GM19035 (cell line): Measurements from ENCODE around the gene GJC2.
"Not testable (repeated sequence)": the region's sequence is repeated elsewhere in the genome, so short reads cannot be mapped to it uniquely, and the experiment has no call there.

Experiments used
- ATAC-seq: cut with Tn5 transposase; IDR thresholded peaks from one replicate; pipeline ENCODE4 v1.9.1; 2021; ENCODE audit not compliant: unreplicated experiment

Gene GJC2

DNA sequence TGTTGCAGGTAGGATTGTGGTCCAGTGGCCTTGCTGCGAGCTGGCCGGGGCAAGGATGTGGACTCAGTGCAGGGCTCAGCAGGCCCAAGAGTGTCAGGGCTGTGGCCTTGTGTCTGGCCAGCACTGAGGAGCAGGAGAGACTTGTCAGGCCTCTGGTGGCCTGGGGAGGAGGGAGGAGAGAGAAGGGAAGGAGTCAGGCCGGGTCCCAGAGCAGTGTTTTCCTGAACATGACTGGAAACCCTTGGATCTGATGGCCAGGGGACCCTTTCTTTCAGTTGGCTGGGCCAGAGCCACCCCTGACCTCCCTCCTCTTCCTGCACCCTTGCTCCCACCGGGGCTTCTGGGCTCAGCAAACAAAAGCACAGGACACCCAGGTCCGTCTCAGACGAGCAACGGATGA is 20.9 kb downstream of the GJC2 start:
- no peak for ATAC-seq

DNA sequence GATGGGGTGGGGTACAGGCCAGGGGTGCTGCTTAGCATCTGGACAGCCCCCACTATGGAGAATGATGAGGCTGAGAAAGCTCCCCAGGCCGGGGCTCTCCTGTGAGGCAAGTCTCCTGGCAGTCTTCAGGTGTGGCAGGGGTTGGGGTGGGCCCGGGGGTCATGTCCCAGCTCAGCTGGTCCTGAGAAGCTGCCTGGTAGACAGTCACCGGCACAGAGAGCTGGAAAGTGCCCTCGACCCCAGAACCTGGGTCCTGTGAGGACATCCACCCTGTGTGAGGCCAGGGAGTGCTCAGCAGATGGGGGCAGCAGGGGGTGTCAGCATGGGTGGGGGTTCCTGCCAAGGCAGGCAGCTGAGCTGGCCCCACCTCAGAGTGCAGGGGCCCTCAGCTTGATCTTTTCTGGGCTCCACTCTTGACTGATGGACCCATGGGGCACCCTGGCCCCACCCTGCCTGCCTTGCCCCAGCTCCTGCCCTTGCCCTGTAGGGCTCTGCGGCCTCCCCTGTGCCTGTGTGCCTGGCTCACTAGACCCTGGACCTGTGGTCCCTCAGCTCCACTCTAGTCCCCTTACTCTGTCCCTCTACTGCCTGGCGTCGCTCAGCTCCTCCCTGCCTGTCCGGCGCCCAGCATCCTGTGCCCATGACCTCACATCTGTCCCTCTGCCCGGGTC is 21.6 kb downstream of the GJC2 start:
- no peak for ATAC-seq

DNA sequence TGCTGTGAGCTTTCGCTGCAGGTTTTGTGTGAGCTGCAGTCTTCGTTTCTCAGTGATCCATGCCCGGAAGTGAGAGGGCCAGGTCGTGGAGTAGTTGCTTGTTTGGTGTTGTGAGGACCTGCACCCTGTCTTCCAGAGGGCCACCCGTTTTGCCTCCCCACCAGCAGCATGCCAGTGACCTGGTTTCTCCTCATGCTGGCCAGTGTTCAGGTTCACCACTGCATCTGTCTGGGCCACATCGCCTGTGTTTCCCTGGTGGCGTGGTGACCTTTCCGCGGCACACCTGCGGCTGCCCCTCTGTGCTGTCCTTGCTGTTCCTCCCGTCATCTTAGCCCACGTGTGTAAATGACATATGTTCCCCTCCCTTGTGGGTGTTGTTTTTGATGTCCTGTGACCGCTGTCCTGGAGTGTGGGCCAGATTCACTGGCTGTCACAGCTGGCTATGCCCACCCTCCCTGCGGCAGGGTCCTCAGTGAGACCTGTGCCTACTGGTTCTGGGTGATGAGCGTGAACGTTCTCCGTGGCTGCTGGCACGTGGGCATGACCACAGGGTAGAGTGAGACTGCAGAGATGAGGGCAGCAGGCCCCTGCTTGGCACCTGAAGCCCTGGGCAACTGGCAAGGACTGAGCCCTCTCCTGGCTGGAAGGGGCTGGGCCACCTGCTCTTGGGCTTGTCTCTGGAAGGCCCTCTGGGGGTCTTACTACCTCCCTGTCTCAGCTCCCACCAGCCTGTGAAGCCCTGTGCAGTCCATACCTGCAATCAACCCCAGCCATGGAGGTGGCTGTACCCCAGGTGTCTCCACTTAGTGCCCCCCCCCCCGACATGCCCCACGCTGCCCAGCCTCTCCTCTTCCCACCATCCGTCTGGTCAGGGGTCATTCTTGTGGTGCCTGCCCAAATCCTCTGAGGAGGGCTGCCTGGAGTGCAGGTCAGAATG is 23.1 kb downstream of the GJC2 start:
- ATAC-seq = no peak

DNA sequence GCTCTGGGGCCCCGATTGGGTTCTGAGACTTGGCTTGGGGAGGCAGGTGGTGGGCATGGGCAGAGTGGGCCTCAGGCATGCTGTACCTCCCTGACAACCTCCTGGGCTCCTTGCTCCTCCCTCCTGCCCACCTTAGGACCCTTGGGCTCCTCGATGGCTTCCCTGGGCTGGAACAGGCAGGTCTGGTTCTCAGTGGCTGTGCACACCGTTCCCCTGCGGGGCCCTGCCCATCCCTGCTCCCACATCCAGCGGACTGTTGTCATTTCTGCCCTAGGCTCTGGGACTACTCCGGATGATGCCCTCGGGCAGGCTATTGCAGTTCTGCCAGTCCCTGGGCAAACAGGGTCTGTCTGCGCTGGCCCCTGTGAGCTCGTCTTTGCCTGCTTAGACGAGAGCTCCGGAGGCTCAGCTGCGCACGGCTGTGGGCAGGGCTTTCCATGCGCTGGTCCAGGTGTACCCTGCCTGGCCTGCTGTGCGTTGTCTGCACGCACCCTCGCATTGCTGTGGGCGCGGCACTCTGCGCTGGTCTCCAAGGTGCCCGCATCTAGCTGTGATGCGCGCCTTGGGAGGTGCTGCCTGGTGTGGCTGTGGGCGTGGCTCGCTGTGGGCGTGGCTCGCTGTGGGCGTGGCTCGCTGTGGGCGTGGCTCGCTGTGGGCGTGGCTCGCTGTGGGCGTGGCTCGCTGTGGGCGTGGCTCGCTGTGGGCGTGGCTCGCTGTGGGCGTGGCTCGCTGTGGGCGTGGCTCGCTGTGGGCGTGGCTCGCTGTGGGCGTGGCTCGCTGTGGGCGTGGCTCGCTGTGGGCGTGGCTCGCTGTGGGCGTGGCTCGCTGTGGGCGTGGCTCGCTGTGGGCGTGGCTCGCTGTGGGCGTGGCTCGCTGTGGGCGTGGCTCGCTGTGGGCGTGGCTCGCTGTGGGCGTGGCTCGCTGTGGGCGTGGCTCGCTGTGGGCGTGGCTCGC is 24.1 kb downstream of the GJC2 start:
- not testable (repeated sequence) for ATAC-seq

DNA sequence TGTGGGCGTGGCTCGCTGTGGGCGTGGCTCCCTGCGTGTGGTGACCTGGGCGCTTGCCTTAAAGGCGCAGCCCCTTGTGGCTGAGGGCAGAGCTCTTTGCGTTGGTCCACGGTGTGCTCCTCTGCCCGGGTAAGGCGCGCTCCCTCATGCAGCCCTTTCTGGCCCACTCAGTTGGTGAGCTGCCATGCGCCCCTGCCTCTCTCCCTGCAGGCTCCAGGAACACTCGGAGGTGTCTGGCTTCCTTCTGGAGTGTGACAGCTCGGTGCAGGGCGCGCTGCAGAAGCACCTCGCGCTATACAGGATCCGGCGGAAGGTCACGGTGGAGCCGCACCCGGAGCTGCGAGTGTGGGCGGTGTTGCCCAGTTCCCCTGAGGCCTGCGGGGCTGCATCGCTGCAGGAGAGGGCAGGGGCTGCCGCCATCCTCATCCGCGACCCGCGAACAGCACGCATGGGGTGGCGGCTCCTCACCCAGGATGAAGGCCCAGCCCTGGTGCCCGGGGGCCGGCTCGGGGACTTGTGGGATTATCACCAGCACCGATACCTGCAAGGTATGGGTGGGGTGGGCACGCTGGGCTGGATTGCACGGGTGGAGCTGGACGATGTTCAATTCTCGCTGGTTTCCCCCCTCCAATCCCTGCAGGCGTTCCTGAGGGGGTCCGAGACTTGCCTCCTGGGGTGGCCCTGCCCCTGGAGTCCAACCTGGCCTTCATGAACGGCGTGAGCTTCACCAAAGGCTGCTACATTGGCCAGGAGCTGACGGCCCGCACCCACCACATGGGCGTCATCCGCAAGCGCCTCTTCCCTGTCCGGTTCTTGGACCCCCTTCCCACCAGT is 25.0 kb downstream of the GJC2 start:
- ATAC-seq = no peak

DNA sequence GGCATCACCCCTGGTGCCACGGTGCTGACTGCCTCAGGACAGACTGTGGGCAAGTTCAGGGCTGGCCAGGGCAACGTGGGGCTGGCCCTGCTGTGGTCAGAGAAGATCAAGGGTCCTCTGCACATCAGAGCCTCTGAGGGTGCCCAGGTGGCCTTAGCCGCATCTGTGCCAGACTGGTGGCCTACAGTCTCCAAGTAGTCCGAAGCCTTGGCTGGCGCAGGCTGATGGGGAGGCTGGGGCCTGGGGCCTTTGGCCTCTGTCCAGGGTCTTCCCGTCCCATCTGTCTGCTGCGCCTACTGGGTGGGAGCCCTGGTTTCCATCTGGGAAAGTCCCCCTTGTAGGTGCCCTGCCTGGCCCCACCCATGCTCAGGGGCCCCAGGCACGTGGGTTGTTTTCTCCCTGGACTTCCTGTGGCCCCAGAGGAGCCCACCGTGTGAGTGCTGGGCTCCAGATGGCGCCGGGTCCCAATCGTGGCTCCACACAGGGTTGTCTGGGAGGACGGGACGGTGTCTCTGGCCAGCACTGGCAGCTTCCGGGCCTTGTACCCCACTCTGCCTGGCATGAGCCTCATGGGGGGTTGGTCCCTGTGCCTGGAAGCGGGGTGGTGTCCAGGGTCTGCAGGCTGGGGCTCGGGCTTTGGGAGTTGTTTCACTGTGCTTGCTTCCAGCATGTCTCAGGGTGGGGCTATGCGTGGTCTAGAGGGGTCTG is 25.7 kb downstream of the GJC2 start:
- no peak for ATAC-seq

DNA sequence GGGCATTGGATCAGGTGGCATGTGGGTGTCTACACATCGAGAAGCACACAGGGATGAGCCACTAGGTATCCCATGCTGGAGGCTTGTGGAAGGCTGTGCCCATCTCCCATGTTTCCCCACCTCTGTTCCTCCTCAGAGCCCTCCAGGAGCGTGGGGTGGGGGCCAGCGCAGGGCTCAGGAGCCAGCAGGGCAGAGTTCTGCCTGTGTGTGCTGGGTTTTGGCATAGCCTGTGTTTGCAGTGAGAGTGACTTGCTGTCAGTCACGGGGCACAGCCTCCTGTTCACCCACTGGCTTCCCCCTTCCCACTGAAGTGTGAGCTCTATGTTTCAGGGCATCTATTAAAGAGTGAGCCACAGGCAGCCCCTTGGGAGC is 26.3 kb downstream of the GJC2 start:
- ATAC-seq = no peak

DNA sequence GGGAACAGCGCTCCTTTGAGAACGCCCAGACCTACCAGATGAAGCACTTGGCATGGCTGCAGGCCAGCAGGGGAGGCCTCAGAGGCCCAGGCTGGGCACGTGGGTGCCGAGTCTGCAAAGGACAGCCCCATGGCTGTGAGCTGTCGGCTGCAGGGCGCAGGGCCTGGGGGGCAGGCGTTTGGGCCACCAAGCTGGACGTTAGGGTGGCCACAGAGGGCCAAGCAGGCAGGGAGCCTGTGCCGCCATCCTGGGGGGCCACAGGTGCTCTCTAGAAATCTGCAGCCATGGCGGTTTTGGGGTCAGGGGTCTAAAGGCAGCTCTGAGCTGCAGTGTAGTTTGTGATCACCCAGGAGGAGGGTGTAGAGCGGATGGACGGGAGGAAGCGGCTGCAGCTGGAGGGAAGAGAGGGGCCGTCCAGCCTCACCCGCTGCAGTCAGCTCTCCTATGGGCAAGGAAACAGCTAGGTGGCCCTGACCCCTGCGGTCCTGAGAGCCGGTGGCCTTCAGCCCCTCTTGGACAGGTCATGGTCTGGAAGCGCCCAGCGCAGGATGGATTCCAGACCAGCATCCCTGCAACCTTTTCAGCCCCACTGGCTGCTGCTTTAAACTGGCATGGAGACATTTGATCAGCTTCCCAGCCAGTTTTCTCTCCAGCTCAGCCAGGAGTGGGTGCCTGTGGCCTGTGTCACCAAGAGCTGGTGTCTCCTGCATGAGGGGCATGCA is 26.9 kb downstream of the GJC2 start:
- ATAC-seq = no peak

DNA sequence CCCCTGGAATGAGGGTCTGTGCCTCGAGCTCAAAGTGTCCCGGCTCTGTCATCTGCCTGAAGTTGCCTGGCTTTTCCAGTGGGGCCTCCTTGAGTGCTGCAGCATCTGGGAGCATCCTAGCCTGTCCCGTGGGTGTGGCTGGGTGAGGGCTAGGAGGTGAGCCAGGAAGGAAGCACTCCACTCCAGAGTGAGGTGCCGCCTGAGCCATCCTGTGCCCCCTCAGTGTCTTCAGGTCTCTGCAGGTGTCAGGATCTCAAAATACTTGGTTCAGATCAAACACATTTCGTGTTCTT is 27.4 kb downstream of the GJC2 start:
- ATAC-seq = no peak

DNA sequence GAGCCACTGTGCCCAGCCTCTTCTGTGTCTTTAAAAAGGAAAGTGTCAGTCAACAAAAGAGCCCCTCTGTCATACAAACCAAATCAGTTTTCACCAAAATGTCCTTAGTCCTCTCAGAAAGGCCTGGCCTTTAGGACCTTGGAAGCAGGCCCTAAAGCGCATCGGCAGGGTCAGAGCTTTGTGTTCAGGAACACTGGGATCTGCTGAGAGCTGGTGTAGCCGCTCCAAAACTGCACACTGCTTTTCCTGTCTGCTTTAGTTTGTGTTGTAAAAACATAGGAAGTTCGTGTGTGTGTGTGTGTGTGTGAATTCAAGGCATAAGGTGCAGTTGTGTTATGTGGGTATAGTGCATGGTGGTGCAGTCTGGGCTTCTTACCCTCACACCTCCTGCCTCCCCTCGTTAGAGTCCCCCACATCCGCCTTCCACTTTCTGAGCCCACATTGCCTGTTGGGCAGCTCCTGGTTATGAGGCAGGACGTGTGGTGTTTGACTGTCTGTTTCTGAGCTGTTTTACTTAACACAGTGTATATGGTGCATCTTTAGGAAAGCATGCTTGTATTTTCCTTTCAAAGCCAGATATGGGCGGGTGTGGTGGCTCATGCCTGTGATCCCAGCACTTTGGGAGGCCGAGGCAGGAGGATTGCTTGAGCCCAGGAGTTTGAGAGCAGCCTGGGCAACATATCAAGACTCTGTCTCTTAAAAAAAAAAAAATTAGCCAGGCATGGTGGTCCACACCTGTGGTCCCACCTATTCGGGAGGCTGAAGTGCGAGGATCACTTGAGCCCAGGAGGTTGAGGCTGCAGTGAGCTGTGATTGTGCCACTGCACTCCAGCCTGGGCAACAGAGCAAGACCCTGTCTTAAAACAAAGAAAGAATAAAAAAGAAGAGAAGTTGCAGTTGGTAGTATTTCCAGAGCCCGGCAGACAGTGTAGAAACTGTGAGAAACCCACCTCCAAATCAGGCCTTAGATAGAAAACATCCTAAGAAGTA is 28.3 kb downstream of the GJC2 start:
- no peak for ATAC-seq

DNA sequence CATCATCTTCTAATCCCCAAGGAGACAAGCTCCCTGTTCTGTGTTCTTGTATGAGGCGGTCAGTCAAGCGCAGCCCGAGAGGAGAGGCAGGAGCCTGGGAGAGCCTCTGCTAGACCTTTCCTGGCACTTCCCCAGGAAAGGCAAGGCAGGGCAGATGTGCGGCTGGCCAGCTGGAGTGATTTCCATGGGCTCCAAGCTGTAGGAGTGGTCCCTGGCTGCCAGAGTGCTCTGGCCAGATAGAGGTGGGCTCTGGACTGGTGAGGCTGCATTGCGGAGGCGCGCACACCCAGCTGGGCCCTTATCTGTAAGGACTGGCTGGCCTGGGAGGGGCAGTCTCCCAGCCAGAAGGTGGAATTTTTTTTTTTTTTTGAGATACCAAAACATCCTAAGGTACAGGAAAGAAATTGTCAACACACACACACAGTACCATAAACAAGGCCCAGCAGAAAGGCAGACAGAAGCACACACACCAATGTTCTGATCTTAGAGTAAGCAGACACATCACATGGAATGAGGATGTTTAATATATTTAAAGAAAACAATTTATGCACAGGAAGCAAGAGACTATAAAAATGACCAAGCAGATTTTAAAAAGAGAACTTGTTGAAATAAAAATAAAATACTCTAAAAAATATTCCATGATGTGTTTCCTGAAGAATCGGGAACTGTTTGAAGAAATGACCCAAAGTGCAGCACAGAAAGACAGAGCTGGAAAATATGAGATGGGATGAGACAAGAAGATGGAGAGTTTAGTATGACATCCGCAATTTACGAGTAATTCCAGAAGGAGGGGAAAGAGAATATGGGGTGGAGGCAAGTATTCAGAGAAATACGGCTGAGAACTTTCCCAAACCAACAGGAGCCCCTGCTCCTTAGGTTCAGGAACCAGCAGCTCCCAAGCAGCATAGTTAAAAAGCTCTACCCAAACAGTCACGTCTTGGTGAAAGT is 29.3 kb downstream of the GJC2 start:
- ATAC-seq = no peak

DNA sequence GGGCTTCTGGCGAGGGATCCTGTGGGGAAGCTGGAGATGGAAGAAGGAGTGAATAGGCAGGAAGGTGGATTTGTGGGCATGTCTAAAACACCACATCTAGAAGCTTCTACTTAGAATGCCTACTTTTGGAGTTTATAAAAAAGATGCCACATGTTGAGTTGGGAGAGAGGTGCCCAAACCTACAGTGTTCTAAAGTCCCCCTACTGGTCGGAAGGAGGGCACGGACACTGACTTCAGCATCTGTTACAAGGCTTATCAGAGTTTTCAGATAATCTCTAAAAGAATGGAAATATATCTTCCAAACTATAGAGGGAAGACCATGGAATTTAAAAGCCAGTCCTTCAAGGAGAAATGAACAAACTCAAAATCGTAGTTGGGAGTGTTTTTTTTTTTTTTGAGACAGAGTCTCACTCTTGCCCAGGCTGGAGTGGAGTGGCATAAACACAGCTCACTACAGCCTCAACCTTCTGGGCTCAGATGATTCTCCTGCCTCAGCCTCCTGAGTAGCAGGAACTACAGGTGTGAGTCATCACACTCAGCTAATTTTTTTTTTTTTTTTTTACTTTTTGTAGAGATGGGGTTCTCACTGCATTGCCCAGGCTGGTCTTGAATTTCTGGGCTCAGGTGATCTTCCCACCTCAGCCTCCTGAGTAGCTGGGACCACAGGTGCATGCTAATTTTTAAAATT is 30.7 kb downstream of the GJC2 start:
- no peak for ATAC-seq

DNA sequence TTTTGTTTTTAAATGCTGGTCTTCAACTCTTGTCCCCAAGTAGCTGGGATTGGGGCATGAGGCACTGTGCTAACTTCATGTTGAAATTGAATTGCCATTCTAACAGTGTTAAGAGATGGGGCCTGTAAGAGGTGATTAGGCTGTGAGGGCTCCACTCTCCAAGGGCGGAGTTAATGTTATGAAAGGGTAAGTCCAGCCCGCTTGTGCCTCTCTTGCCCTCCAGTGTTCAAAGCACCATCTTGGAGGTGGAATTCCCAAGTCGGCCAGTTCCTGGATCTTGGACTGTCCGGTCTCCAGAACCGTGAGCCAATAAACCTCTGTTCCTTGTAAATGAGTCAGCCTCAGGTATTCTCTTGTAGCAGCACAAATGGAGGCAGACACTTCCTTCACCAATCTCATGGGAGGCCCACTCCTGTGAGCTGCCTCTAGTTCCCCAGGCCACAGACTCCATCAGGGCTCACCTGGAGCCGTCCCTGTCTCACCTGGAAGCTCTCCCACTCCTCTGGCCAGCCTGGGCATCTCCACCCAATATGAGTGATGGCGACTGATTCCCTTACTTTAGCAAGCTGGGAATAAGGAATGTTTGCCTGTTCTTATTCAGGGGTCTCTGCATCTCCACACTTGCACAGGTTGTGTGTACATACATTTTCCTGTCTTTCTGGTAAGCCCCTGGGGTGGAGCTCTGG is 31.4 kb downstream of the GJC2 start:
- ATAC-seq = no peak

DNA sequence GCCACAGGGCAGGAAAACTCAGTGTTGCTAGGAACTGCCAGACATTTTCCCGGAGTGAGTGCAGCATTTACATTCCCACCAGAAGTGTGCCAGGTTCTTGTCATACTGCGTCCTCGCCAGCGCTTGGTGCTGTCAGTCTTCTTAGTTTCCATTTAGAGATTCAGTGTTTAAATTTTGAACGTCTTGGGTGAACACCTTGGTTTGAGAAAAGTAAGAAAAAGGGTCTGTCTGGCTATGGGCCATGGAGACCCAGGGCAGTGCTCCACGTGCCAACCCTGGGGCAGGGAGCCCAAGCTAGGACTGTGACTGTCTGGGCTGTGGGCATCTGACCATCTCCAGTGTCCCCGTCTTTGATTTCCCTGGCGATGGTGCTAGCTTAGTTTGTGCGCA is 31.9 kb downstream of the GJC2 start:
- no peak for ATAC-seq

DNA sequence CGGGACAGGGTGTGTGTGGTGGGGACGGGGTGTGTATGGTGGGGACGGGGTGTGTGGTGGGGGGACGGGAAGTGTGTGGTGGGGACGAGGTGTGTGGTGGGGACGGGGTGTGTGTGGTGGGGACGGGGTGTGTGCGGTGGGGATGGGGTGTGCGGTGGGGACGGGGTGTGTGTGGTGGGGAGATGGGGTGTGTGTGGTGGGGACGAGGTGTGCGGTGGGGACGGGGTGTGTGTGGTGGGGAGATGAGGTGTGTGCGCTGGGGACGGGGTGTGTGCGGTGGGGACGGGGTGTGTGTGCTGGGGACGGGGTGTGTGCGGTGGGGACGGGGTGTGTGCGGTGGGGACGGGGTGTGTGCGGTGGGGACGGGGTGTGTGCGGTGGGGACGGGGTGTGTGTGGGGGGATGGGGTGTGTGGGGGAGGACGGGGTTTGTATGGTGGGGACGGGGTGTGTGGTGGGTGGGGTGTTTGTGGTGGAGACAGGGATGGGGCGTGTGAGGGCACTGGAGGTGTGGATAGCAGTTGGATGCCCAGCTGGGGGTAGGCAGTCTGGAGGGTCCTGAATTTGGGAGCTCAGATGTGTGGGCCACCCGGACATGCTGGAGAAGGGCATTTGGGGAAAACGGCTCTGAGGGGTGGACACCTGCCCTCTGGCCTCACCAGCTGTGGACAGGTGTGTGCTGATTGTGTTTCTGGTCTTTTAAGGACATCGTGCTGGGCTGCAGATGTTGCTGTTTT is 32.7 kb downstream of the GJC2 start:
- no peak for ATAC-seq
